Measurements from ENCODE around the gene PPP2R5C. TPM values are rescaled to one million over a fixed set of nuclear protein-coding genes. Genes with fewer than 3 reads are reported as not detected.

Gene PPP2R5C
- total RNA-seq, 1 experiment from 2014 or later, result 80.3 TPM

GRCh38 chr14:101862177-101862576, 100.7 kb downstream of the PPP2R5C start:
- Histone ChIP-seq H3K4me3 (ENCODE audit: low read depth in 2 of 2, low read length in 2 of 2) (no peak overlapping the region), H3K36me3 (ENCODE audit: control insufficient read depth, insufficient read depth, low read length) (no peaks in the 10 kb centered on the region), H3K9me3 (ENCODE audit: control insufficient read depth, insufficient read depth, low read depth, low read length) (no peaks in the 10 kb centered on the region), H3K27ac (ENCODE audit: low read length) (no peak overlapping the region), H3K4me1 (ENCODE audit: control insufficient read depth, insufficient read depth, low read length) (no peaks in the 10 kb centered on the region), H3K27me3 (ENCODE audit: control insufficient read depth, insufficient read depth, low read length) (no peaks in the 10 kb centered on the region)
- no TSS peak for BruUV-seq (replicated peaks)
- TF ChIP-seq SIN3A (IDR thresholded peaks at IDR 0.05; ENCODE audit: borderline replicate concordance, insufficient read depth, low read depth, low read length), result no peak
- no peak for TF ChIP-seq REST (IDR thresholded peaks at IDR 0.05; ENCODE audit: insufficient read depth in 1 of 2, low read depth in 2 of 2, low read length in 1 of 2)
- TF ChIP-seq CTCF (IDR thresholded peaks at IDR 0.05), result no peak
- TF ChIP-seq POLR2AphosphoS5 (IDR thresholded peaks at IDR 0.05; ENCODE audit: low read depth, low read length), result no peak
- no peak for DNase-seq (ENCODE audit: low read depth, low spot score)
- intact Hi-C loops (cut with micrococcal nuclease; ENCODE audit: unreplicated experiment) (no loop called here), in situ Hi-C loops (cut with HindIII; ENCODE audit: low pct_unique_long_range_greater_than_20kb, low sequenced_read_pairs) (no loop called here)
- no peak for ATAC-seq
- ChIA-PET CTCF (no interaction called here), POLR2A (no interaction called here)

GRCh38 chr14:101862711-101863110, 101.2 kb downstream of the PPP2R5C start:
- H3K27me3 ChIP-seq (ENCODE audit: control insufficient read depth, insufficient read depth, low read length), result no peaks in the 10 kb centered on the region
- CTCF ChIA-PET, result no interaction called here
- no peaks in the 10 kb centered on the region for H3K9me3 ChIP-seq (ENCODE audit: control insufficient read depth, insufficient read depth, low read depth, low read length)
- no peaks in the 10 kb centered on the region for H3K36me3 ChIP-seq (ENCODE audit: control insufficient read depth, insufficient read depth, low read length)
- BruUV-seq (replicated peaks), result no TSS peak
- no peak overlapping the region for H3K27ac ChIP-seq (ENCODE audit: low read length)
- DNase-seq (ENCODE audit: low read depth, low spot score), result no peak
- intact Hi-C loops (cut with micrococcal nuclease; ENCODE audit: unreplicated experiment), result no loop called here
- POLR2A ChIA-PET, result no interaction called here
- no peak overlapping the region for H3K4me3 ChIP-seq (ENCODE audit: low read depth in 2 of 2, low read length in 2 of 2)
- TF ChIP-seq POLR2AphosphoS5 (IDR thresholded peaks at IDR 0.05; ENCODE audit: low read depth, low read length), result no peak
- no peak for TF ChIP-seq SIN3A (IDR thresholded peaks at IDR 0.05; ENCODE audit: borderline replicate concordance, insufficient read depth, low read depth, low read length)
- no peak for TF ChIP-seq CTCF (IDR thresholded peaks at IDR 0.05)
- TF ChIP-seq REST (IDR thresholded peaks at IDR 0.05; ENCODE audit: insufficient read depth in 1 of 2, low read depth in 2 of 2, low read length in 1 of 2), result no peak
- TF ChIP-seq TCF7L2 (IDR thresholded peaks at IDR 0.05; ENCODE audit: low read depth, low read length), result no peak
- in situ Hi-C loops (cut with HindIII; ENCODE audit: low pct_unique_long_range_greater_than_20kb, low sequenced_read_pairs), result no loop called here
- no peaks in the 10 kb centered on the region for H3K4me1 ChIP-seq (ENCODE audit: control insufficient read depth, insufficient read depth, low read length)
- no peak for ATAC-seq
